ENCODE measurements around the gene RBM3.

RBM3 gene

GRCh38 chrX:48576108-48576507 lies 1.8 kb downstream of the RBM3 start:
- Histone ChIP-seq H3K23ac (ENCODE audit: low read depth, low read length, poor library complexity) (no peak overlapping the region), H4K91ac (ENCODE audit: low read depth, low read length, poor library complexity) (no peak overlapping the region), H3K4ac (ENCODE audit: low read length) (no peak overlapping the region), H2AFZ (ENCODE audit: low read length) (no peak overlapping the region), H3K18ac (ENCODE audit: low read length) (no peak overlapping the region), H3K9me3 (replicated peaks in 1 of 2; ENCODE audit: control insufficient read depth in 2 of 2, insufficient read depth in 1 of 2, low read depth in 1 of 2, low read length in 2 of 2) (no peaks in the 10 kb centered on the region), H3K4me2 (ENCODE audit: insufficient read depth, low read length, poor library complexity, severe bottlenecking) (no peak overlapping the region), H2BK5ac (ENCODE audit: low read length) (no peak overlapping the region), H2BK120ac (ENCODE audit: low read depth, low read length) (no peak overlapping the region), H3K27me3 (ENCODE audit: control insufficient read depth in 3 of 3, insufficient read depth in 3 of 3, low read depth in 1 of 3, low read length in 3 of 3) (no peaks in the 10 kb centered on the region), H3K4me1 (ENCODE audit: control insufficient read depth in 2 of 2, insufficient read depth in 1 of 2, low read depth in 1 of 2, low read length in 2 of 2) (peaks cover 8 to 9% of the 10 kb centered on the region in 2 donors), H2BK15ac (ENCODE audit: low read length) (no peak overlapping the region), H4K8ac (ENCODE audit: low read depth, low read length) (no peak overlapping the region), H3K9ac (ENCODE audit: low read depth, low read length, poor library complexity) (no peak overlapping the region), H3K4me3 (ENCODE audit: low read length in 2 of 2) (no peak overlapping the region), H3K79me1 (ENCODE audit: low read depth, low read length) (peaks cover 5% of the 10 kb centered on the region), H2BK12ac (ENCODE audit: low read length) (no peak overlapping the region), H3K36me3 (replicated peaks in 1 of 2; ENCODE audit: control insufficient read depth in 2 of 2, insufficient read depth in 2 of 2, low read length in 2 of 2) (peaks cover 21 to 52% of the 10 kb centered on the region in 2 donors), H3K27ac (replicated peaks; ENCODE audit: low read length) (no peak overlapping the region), H2AK5ac (ENCODE audit: low read depth, low read length) (no peak overlapping the region), H3K14ac (ENCODE audit: low read length) (no peak overlapping the region)
- WGBS, 2 donors (ENCODE audit: extremely low coverage in 2 of 2, insufficient read length in 2 of 2, insufficient replicate concordance in 1 of 2): no CpG with 5 or more reads among the region's 6 CpGs
- DNase-seq (ENCODE audit: low spot score): no peak

- no peak overlapping the region for H4K8ac ChIP-seq (ENCODE audit: low read depth, low read length)
- H3K4me3 ChIP-seq (ENCODE audit: low read length in 2 of 2): no peak overlapping the region
- H2BK5ac ChIP-seq (ENCODE audit: low read length): no peak overlapping the region
- H3K4ac ChIP-seq (ENCODE audit: low read length): no peak overlapping the region
- WGBS, 2 donors (ENCODE audit: extremely low coverage in 2 of 2, insufficient read length in 2 of 2, insufficient replicate concordance in 1 of 2): no CpG with 5 or more reads among the region's 2 CpGs
- peaks cover 21 to 52% of the 10 kb centered on the region in 2 donors for H3K36me3 ChIP-seq (replicated peaks in 1 of 2; ENCODE audit: control insufficient read depth in 2 of 2, insufficient read depth in 2 of 2, low read length in 2 of 2)
- no peak overlapping the region for H2BK120ac ChIP-seq (ENCODE audit: low read depth, low read length)
- H3K14ac ChIP-seq (ENCODE audit: low read length): no peak overlapping the region
- H2AK5ac ChIP-seq (ENCODE audit: low read depth, low read length): no peak overlapping the region
- no peaks in the 10 kb centered on the region for H3K27me3 ChIP-seq (ENCODE audit: control insufficient read depth in 3 of 3, insufficient read depth in 3 of 3, low read depth in 1 of 3, low read length in 3 of 3)
- H3K79me1 ChIP-seq (ENCODE audit: low read depth, low read length): peaks cover 5% of the 10 kb centered on the region
- no peak overlapping the region for H3K4me2 ChIP-seq (ENCODE audit: insufficient read depth, low read length, poor library complexity, severe bottlenecking)
- H2BK12ac ChIP-seq (ENCODE audit: low read length): no peak overlapping the region
- H2AFZ ChIP-seq (ENCODE audit: low read length): no peak overlapping the region
- no peak overlapping the region for H4K91ac ChIP-seq (ENCODE audit: low read depth, low read length, poor library complexity)
- H3K27ac ChIP-seq (replicated peaks; ENCODE audit: low read length): no peak overlapping the region
- no peak overlapping the region for H3K23ac ChIP-seq (ENCODE audit: low read depth, low read length, poor library complexity)
- no peak for DNase-seq (ENCODE audit: low spot score)
- H3K18ac ChIP-seq (ENCODE audit: low read length): no peak overlapping the region
- no peaks in the 10 kb centered on the region for H3K9me3 ChIP-seq (replicated peaks in 1 of 2; ENCODE audit: control insufficient read depth in 2 of 2, insufficient read depth in 1 of 2, low read depth in 1 of 2, low read length in 2 of 2)
- H3K4me1 ChIP-seq (ENCODE audit: control insufficient read depth in 2 of 2, insufficient read depth in 1 of 2, low read depth in 1 of 2, low read length in 2 of 2): peaks cover 8 to 9% of the 10 kb centered on the region in 2 donors
- H2BK15ac ChIP-seq (ENCODE audit: low read length): no peak overlapping the region
- H3K9ac ChIP-seq (ENCODE audit: low read depth, low read length, poor library complexity): no peak overlapping the region
These were observed 4.4 kb downstream of the RBM3 start for GRCh38 chrX:48578661-48579128.

DNA sequence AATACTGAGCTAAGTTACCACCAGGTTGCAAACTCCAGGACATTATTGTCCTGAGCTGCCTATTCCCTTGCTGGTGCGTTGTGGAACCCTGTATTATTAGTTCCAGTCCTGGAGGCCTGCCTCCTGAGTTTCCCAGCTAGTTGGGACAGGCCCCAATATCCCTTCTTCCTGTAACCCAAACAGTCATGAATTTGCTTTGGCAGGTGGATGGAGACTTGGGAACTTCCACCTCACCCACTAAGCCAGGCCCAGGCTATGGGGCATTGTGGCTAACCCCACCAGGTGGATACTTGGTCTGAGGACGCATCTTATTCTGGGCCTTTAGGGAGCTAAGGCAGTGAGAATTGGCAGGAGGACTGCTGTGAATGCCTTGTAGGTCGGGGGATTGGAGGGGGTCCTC lies 5.0 kb downstream of the RBM3 start:
- Histone ChIP-seq H3K14ac (ENCODE audit: low read length) (no peak overlapping the region), H3K36me3 (replicated peaks in 1 of 2; ENCODE audit: control insufficient read depth in 2 of 2, insufficient read depth in 2 of 2, low read length in 2 of 2) (peaks cover 21 to 52% of the 10 kb centered on the region in 2 donors), H3K4me2 (ENCODE audit: insufficient read depth, low read length, poor library complexity, severe bottlenecking) (no peak overlapping the region), H3K4me1 (ENCODE audit: control insufficient read depth in 2 of 2, insufficient read depth in 1 of 2, low read depth in 1 of 2, low read length in 2 of 2) (peaks cover 5 to 9% of the 10 kb centered on the region in 2 donors), H3K27me3 (ENCODE audit: control insufficient read depth in 3 of 3, insufficient read depth in 3 of 3, low read depth in 1 of 3, low read length in 3 of 3) (no peaks in the 10 kb centered on the region), H2AK5ac (ENCODE audit: low read depth, low read length) (no peak overlapping the region), H3K9ac (ENCODE audit: low read depth, low read length, poor library complexity) (no peak overlapping the region), H2BK12ac (ENCODE audit: low read length) (no peak overlapping the region), H3K4ac (ENCODE audit: low read length) (no peak overlapping the region), H2BK5ac (ENCODE audit: low read length) (no peak overlapping the region), H2BK15ac (ENCODE audit: low read length) (no peak overlapping the region), H2AFZ (ENCODE audit: low read length) (no peak overlapping the region), H3K18ac (ENCODE audit: low read length) (no peak overlapping the region), H3K4me3 (ENCODE audit: low read length in 2 of 2) (no peak overlapping the region), H3K9me3 (replicated peaks in 1 of 2; ENCODE audit: control insufficient read depth in 2 of 2, insufficient read depth in 1 of 2, low read depth in 1 of 2, low read length in 2 of 2) (no peaks in the 10 kb centered on the region), H3K27ac (replicated peaks; ENCODE audit: low read length) (no peak overlapping the region), H3K23ac (ENCODE audit: low read depth, low read length, poor library complexity) (no peak overlapping the region), H2BK120ac (ENCODE audit: low read depth, low read length) (no peak overlapping the region), H4K91ac (ENCODE audit: low read depth, low read length, poor library complexity) (no peak overlapping the region), H4K8ac (ENCODE audit: low read depth, low read length) (no peak overlapping the region), H3K79me1 (ENCODE audit: low read depth, low read length) (peaks cover 5% of the 10 kb centered on the region)
- WGBS, 2 donors (ENCODE audit: extremely low coverage in 2 of 2, insufficient read length in 2 of 2, insufficient replicate concordance in 1 of 2): no CpG with 5 or more reads among the region's 3 CpGs
- DNase-seq (ENCODE audit: low spot score): no peak

DNA sequence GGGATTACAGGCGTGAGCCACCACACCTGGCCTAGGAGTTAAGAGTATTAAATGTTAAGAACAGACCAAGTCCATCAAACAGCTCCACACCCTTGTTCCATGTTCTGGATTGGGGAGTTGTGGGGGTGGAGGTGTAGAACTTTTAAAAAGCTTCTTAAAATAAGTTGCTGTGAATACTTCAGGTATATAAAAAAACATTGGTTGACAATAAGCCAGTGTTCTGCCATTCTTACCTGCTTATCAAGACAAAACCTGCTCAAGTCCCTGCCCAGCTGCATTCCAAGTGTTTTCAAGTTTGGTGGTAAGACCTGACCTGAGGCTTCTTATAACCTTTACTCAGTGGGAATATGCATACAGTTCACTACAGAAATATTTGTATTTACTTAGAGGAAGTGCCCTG lies 6.4 kb downstream of the RBM3 start:
- Histone ChIP-seq H3K9me3 (replicated peaks in 1 of 2; ENCODE audit: control insufficient read depth in 2 of 2, insufficient read depth in 1 of 2, low read depth in 1 of 2, low read length in 2 of 2) (no peaks in the 10 kb centered on the region), H3K14ac (ENCODE audit: low read length) (no peak overlapping the region), H2BK5ac (ENCODE audit: low read length) (no peak overlapping the region), H3K27ac (replicated peaks; ENCODE audit: low read length) (no peak overlapping the region), H2BK120ac (ENCODE audit: low read depth, low read length) (no peak overlapping the region), H3K9ac (ENCODE audit: low read depth, low read length, poor library complexity) (no peak overlapping the region), H2AFZ (ENCODE audit: low read length) (no peak overlapping the region), H3K27me3 (ENCODE audit: control insufficient read depth in 3 of 3, insufficient read depth in 3 of 3, low read depth in 1 of 3, low read length in 3 of 3) (no peaks in the 10 kb centered on the region), H3K4me3 (ENCODE audit: low read length in 2 of 2) (no peak overlapping the region), H3K79me1 (ENCODE audit: low read depth, low read length) (peaks cover 4% of the 10 kb centered on the region), H2AK5ac (ENCODE audit: low read depth, low read length) (no peak overlapping the region), H3K4ac (ENCODE audit: low read length) (no peak overlapping the region), H3K36me3 (replicated peaks in 1 of 2; ENCODE audit: control insufficient read depth in 2 of 2, insufficient read depth in 2 of 2, low read length in 2 of 2) (peaks cover 14 to 44% of the 10 kb centered on the region in 2 donors), H3K18ac (ENCODE audit: low read length) (no peak overlapping the region), H3K4me2 (ENCODE audit: insufficient read depth, low read length, poor library complexity, severe bottlenecking) (no peak overlapping the region), H4K8ac (ENCODE audit: low read depth, low read length) (no peak overlapping the region), H4K91ac (ENCODE audit: low read depth, low read length, poor library complexity) (no peak overlapping the region), H2BK15ac (ENCODE audit: low read length) (no peak overlapping the region), H2BK12ac (ENCODE audit: low read length) (no peak overlapping the region), H3K23ac (ENCODE audit: low read depth, low read length, poor library complexity) (no peak overlapping the region), H3K4me1 (ENCODE audit: control insufficient read depth in 2 of 2, insufficient read depth in 1 of 2, low read depth in 1 of 2, low read length in 2 of 2) (peaks cover 1 to 7% of the 10 kb centered on the region in 2 donors)
- WGBS, 2 donors (ENCODE audit: extremely low coverage in 2 of 2, insufficient read length in 2 of 2, insufficient replicate concordance in 1 of 2): no CpG with 5 or more reads among the region's 1 CpG
- DNase-seq (ENCODE audit: low spot score): no peak
